Stimulated activated CD8-positive, alpha-beta memory T cell treated with anti-CD3 and anti-CD28 coated beads, Interleukin-4, amount 100 ng/mL, for 4 hours (primary cell): ENCODE data around the gene SELENOV.

ENCODE experiments used
- DNase-seq, 2 donors: peaks; one replicate each; pipeline ENCODE4 v3.0.0-alpha.2; 2020; ENCODE audit warnings: low read depth in 2 of 2, low spot score in 1 of 2

SELENOV gene

GRCh38 chr19:39555883-39556282 is 40.9 kb downstream of the SELENOV start:
- no peak for DNase-seq

GRCh38 chr19:39557811-39558623 is 43.1 kb downstream of the SELENOV start:
- no peak for DNase-seq

DNA sequence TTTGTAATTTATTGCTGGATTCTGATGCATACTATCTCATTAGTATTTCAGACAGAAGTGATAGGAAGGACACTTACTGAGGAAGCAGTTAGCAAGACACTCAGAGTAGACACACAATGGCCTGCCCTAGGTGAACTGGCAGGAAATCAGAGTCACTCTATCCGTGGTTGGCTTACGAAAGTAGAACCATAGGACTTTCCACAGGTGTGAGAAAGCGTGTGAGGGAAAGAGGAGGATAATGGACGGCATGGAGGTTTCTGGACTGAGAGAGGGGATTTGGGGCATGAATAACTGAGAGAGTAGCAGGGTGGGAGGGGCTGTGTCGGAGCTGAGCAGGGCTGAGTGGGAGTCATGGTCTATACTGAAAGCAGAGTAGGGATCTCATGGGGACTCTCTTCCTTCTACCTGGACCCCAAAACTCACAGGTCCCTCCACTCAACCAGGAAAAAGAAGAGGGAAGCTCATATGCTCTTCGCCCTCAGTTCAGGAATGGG is 43.7 kb downstream of the SELENOV start:
- no peak for DNase-seq

DNA sequence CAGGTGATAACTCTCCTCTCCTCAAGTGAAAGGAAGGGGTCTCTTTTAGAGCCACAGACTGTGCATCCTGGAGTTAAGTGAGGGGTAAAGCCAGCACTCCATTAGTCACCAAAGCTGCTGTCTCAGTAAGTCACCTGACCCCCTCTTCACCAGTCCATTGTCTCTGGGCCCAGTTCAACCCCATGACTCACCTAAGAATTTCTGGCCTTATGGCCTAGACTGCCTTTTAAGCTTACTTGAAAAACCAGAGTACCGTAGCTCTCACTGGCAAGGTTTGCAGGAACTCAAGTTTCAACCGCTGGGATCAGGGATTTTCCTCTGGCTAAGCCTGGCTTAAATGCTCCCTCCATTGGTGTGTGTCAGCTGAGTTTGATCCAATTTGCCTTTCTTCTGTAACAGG is 48.5 kb downstream of the SELENOV start:
- no peak for DNase-seq

DNA sequence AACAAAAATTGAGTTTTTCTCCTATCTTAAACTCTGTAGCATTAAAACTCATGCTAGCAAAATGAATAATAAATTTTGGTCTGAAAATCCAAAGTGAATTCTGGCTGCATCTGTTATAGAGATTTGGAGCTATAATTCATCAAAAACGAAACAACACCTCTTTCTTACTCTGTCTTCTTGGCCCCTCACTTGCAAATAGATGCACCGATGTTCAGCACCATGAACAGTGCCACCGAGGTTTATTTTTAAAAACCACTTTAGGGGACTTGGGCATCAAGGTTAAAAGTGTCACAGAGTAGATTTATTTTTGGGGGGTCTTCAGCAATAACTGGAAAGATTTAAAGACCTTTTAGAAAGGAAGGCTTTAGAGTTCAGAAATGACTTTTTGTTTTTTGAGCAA is 51.1 kb downstream of the SELENOV start:
- no peak for DNase-seq

DNA sequence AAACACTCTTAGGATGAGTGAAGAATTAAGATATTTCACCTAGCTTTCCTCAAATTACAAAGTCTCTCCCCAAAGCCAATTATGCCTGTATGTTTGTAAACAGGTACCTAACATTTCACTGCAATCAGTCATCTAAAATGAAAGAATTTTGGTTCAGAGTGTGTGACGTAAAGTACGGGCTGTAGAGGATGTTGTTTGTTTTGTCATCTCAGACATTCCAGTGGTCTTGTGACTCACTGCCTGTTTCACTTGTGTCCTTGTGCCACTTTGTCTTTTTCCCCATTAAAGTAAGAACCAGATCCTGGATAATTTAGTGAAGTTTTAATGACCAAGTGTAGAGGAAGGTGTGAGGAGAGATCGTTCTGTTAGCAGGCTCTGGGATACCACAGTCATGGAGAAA is 53.7 kb downstream of the SELENOV start:
- no peak for DNase-seq
